HG03066 (cell line): ENCODE data around the gene ANKRD49.
"Not testable (repeated sequence)": the region's sequence is repeated elsewhere in the genome, so short reads cannot be mapped to it uniquely, and the experiment has no call there.

Experiments
- ATAC-seq: cut with Tn5 transposase; IDR thresholded peaks from one replicate; pipeline ENCODE4 v1.9.1; 2021; ENCODE audit warnings: low read depth; ENCODE audit not compliant: unreplicated experiment

Gene ANKRD49

DNA sequence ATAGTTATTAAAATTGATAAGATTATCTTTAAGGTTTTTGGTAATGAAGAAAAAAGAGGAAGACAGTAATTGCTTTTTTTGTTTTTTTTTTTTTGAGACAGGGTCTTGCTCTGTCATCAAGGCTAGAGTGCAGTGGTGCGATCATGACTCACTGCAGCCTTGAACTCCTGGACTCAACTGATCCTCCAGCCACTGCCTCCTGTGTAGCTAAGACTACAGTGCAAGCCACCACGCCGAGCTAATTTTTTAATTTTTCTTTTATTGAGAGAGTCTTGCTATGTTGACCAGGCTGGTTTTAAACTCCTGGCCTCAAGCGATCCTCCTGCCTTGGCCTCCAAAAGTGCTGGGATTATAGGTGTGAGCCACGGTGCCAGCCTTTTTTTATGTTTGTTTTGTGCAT is 12.7 kb downstream of the ANKRD49 start:
- not testable (repeated sequence) for ATAC-seq

DNA sequence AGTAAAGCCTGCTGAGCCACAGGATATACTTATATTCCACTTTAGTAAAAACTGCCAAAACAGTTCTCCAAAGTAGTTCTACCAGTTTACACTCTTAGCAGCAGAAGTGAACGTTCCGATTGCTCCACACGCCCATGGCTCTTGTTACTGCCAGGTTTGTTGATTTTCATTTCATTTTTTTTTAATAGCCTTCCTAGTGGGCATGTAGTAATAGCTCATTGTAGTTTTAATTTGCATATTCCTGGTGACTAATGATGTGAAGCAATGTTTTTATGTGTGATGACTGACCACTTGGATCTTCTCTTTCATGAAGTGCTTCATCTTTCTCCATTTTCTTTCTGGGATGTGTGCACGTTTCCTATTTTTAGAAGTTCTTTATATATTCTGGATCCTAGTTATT is 13.7 kb downstream of the ANKRD49 start:
- ATAC-seq = no peak

DNA sequence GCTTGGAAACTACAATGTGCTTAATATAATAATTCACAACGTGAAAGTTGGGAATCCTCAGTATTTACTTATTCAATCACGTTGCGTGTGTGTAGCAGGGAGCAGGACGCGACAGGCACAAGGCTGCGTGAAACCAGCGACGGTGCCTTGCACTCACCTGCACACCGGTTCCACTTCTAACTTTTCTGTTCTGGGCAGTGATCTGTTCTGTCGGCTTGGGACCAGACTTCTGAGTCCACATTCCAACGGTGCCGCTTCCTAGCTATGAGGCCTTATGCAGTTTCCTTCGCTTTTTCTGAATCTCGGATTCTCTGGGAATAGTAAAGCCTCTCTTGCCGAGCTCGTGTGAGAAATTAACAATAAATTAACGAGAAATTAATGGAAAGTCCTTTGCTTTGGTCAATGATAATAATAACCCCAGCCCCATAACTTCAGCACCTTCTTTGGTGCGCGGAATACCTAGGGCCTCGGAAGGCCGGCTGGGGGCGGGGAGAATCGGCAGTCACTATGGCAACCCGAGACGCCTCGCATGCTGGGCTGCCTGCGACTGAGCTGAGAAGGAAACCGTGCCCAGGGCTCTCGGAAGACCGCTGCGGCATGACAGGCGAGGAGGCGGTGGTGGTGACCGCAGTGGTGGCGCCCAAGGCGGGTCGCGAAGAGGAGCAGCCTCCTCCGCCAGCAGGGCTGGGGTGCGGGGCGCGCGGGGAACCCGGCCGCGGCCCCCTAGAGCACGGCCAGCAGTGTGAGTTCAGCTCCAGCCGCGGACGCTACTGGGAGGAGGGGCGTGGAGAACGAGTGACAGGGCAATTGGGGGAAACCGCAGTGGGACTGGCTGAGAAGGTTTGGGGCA is 18.4 kb downstream of the ANKRD49 start, which contains the start of gene C11orf97:
Gene C11orf97, plus strand, starts transcription at position 530 of the 850 bp plus-strand sequence. Its CDS starts 68 bp downstream, at position 598.
- peak; percentile 67 for ATAC-seq

DNA sequence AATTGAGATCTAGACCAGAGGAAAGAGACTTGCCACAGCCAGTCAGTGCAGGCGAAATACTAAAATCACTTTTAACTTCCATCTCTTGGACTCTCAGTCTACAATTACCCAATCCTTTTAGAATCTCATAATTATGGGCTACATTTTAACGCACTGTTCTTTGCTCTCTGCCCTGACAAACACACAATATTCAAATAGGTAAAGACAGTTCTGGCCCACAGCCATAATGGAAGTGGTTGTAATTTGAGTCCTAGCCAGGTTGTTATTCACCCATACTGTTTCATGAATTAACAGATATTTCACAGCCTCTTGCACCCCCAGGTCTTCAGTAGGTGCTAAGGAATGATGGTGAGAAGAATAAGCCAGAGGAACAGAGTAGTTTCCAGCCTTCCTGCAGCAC is 19.3 kb downstream of the ANKRD49 start:
- ATAC-seq = no peak

DNA sequence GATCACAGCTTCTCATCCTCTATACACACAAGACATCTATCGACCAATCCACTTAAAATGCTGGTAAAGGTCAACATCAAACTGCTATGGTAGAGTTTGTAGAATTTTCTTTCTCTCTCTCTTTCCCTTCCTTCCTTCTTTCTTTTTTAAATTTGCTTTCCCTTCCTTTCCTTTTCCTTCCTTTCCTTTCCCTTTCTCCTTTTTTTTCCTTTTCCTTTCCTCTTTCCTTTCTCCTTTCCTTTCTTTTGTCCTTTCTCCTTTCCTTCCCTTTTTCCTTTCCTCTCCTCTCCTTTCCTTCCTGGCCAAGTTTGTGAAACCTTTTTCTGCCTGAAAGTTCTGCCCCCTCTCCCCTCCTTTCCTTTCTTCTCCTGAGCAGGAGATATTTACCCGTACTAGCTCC is 21.6 kb downstream of the ANKRD49 start:
- ATAC-seq = no peak

DNA sequence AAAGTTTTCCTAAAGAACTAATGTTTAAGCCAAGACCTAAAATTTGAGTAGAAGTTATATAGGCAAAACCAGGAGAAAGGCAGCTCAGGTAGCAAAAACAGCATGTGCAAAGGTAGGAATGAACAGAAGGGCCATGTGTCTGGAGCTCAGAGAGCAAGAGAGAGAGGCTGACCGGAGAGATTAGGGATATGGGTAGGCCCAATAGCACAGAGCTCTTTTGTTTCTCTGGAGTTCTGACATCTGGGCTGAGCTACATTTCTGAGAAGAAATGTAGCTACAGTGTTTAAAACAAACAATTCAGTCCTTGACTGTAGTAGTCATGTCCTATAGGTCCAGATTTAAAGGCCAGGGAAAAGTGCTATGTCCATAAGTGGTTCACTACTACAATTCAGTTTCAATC is 22.9 kb downstream of the ANKRD49 start:
- ATAC-seq = no peak

DNA sequence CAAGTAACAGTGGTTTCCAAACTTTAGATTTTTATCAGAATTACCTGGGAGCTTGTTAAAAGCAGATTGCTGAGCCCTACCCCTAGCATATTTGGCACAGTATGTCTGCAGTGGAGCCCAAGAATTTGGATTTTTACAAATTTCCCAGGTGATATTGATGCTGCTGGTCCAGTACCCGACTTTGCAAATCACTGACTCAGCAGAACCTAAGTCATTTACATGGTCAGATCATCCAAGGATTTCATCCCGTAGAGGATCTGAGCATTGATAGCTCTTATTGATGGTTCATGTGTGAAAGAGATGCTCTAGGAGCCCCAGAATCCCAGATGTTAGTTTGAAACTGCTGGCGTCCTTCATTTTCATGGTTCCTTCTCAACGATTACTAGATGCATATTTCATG is 24.5 kb downstream of the ANKRD49 start:
- ATAC-seq = no peak

DNA sequence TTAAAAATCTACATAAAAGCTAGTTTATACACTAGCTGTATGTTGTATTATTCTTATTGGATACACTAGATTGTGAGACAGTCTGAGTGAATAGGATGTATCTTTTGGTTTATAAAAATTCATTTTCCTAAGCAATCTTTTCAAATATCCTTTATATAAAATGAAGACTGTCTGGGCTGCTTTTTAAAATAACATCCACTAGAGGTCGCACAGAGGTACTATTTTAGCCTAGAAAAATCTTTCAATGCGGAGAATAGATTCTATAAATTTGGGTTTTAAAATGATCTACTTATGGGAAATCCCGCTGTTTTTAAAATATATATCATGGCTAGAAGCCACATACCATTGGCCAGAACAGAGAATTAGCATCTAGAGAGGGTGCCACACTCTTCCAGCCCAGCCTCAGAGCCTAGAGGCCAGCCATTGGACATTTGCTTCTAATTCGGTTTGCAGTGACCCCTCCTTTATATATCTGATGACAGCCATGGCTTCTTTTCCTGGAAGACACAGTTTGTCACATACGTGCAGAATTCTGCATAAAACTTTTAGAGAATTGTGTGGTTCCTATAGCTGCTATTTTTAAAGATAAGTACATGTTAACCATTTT is 25.8 kb downstream of the ANKRD49 start:
- peak; percentile 54 for ATAC-seq

DNA sequence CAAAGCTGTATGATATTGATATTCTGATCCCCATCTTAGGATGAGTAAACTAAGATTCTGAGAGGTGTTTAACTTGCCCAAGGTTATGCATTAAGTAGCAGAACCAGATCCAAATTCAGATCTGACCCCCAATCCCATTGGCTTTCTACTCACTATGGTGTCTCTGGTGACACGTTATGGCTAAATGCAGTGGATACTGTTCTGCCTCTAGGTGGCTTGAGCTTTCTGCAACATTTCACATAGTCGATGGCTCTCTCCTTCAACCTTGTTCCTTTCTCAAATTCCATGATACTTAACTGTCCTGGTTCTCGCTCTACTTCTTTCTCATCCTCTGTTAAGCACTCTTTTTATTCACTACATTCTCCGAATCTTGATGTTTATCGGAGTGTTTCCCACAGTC is 27.9 kb downstream of the ANKRD49 start:
- no peak for ATAC-seq

DNA sequence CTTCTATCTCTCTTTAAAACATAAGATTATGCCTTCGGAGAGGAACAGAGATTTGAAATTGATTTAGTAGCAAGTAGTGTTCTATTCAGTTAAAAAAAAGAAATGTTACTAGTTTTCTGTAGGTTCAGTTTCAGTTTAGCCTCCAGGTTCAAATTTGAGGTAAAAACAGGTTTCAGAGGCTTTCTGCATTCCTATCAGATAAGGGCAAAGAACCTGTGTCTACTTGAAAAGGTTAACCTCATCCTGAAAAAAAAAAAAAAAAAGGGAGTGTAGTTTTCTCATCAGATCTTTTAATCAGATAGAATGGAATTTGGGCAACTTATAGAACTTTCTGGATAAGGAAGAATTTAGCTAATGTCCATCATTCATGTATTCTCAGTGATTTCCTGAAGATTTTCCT is 30.6 kb downstream of the ANKRD49 start:
- no peak for ATAC-seq

DNA sequence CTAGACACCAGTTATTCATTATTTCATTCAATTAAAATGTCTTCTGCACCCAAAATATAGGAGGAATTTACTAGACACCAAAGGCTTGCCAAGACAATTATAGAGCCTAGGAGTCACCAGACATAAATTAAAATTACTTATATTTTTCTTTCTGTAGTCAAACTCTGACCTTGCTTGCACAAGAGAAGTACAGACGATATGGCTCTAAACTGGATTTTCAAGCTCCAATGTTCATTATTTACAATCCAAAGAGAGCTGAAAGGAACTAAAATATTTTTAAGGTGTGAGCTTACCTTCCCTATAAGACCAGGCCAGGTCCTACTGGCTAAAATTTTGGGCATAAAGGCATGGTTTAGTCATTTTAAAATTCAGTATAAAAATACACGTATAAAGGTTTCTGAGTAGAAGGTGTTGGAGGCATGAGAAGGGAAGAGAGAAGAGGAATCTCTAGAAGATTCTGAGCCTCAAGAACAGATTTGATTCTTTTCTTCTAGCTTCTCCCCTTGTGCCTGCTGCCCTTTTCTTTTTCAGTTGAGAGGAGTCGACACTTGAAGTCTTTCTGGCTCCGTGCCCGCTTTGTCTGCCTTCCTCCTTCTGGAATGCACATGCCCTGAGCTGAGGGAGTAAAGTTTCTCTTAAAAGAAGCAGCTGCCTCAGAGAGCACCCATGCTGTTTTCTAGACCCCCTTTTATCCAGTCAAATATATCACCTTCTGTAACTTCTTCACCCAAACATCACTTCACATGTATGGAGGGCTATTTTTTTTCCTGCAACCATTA is 32.0 kb downstream of the ANKRD49 start:
- no peak for ATAC-seq

DNA sequence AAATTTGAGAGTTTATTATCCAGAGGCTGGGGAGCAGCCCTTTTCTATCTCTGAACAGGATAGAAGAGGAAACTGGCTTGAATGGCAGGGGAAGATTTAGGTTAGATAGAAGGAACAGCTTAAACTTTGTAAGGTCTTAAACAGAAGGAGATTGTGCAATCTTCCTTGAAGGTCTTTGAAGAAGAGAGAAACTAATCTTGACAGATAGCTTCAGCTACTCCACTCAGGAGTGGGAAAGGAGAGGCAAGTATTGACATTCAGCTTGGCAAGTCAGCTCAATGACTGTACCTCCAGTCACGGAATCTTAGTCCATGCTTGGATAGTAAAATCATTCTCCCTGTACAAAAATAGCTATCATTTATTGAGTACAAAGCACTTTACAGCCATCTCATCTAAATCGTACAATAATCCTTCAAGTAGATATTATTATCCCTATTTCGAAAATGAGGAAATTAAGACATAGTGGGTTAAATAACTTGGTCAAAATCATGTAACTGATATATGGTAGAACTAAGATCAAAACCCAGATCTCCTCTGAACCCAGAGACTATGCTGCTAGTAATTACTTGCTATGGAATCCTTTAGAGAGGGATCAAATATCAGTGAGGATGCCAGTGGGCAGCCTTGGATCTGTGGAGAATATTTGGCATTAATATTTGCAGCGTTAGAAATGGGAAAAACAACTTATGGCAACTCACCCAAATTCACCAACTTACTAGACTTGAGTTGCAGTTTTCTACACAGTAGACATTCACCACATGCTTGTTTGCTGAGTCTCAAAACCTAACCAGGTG is 33.1 kb downstream of the ANKRD49 start:
- ATAC-seq = no peak

DNA sequence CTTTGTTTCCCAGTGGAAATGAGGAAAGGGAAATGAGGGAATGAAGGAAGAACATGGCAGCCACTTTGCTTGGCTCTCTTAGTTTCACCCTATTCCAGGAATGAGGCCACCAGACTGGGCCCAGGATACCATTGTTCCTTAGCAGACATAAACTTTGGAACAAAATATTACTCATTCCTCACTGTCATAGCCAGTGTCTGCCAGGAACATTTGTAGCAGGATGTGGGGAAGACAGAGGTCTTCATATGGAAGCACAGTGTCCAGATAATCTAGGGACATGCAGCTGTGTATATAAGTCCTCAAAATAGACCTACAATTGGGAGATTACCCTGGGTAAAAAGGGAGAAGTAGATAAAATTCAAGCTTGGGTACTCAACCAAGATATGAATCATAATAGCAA is 34.8 kb downstream of the ANKRD49 start:
- ATAC-seq = no peak

DNA sequence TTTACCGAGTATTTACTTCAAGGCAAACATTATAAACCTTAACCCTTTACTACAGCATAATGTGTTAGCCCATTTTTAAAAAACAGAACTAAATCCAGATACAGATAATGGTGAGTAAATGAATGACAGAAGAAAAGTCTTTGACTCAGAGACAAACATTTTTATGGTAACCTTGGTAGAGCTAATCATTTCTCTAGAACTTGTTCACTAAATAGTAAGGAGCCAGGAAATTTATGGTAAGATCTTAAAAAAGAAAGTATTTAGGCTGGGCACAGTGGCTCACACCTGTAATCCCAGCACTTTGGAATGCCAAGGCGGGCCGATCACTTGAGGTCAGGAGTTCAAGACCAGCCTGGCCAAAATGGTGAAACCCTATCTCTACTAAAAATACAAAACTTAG is 38.4 kb downstream of the ANKRD49 start:
- ATAC-seq = no peak

DNA sequence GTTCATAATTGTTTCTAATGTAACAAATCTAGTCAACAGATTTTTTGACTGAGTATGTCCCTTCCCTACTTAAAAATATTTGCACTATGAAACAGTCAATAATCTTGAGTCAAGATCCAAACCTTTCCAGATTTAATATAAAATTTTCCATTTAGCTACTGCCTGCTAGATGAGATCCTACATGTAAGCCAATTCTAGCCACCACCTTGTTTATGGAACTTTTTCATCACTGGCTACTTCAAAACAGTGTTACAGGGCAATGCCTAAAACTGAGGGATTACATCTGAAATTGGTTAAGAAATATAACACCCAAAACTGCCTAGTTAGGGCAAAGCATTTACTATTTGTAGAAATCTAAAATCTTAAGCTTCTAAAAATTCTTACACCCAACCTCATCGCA is 39.4 kb downstream of the ANKRD49 start:
- ATAC-seq = no peak

DNA sequence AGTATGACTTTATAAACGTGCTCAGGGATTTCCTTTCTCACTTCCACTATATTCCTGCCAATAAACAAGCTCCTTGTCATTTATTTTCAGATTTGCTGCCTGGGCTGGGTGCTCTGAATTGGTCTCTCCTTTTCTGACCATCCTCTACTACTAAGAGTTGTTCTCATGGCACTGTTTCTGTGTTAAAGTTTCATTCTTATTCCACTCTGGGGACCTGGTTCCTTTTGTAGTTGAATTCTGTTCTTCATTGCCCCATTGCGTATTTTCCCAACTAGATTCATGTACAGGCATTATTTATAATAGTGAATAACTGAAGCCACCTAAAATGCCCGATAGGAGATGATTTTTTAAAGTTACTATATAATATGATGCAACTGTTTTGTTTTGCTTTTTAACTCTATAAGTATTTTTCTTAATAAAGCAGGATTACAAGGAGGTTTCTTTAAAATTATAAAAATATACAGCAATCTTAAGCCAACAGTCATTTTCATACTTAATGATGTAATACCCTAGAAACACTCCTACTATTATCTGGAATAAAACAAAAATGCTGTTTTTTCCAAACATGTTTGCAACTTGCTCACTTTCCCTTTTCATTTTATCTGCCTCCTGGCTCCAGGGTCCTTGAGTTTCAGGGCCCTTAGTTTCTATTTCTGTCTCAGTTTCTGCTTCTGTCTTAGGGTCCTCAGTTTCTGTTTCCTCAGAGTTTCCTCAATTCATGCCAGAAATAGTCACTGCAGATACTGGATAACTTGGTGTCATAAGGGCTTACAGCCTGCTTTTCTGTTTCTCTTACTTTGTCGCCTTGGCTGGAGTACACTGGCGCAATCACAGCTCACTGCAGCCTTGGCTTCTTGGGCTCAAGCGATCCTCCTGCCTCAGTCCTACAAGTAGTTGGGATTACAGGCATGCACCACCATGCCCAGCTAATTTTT is 40.2 kb downstream of the ANKRD49 start:
- ATAC-seq = no peak

DNA sequence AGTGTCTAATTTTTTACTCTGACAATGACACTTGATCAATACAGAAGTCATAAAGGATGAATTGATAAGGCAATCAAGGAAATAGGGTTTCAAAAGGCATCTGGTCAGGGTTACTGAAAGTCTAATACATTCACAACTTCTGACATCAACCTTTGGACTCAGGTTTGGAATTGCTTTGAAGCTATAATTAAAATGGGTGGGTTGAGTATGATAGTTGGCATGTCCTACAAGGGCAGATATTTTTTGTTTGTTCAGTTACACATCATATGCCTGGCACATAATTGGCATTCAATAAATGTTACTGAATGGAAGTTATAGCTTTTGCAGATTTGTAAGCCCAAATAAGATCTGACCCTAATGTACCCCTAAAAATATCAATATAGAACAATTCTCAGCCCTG is 42.6 kb downstream of the ANKRD49 start:
- ATAC-seq = no peak

DNA sequence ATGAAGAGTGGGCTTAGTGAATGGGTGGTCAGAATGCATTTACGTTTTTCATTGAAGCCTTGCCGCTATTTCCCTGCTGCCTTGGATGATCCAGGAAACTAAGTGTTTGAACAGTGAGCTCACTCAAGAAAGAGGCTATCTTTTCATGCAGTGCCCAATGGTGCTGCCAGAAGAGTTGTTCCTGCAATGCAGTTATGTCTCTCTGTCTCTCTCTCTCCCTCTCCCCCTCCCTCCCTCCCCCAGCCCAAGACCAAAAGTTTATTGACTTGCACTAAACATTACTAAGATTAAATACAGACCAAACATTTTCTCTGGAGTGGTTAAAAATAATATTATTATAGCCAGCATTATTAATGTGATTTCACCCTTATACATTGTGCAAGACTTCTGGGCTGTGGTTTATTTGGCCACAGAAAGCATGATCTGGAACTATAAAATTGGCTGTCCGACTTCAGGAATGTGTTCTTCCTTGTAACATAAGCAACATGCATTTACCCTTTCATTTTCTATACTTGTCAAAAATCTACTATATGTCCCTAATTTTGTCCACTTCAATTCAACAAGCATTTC is 43.3 kb downstream of the ANKRD49 start:
- ATAC-seq = no peak

DNA sequence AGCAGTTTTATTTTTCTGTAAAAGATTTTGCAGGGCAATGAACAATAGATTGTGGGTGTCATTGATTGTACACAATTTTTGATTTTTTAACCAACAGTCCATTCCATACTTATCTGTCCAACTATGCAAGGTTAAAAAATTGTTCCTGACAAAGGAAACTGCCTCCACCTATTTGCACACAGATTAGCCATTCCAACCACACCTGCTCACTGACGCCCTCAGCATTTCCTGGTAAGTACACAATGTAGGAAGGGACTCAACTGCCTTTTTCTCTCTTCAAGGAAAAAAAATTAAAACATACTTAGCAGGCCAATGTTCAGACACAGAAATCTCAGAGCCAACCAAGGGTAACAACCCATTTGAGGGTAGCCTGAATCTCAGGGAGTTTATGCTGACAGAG is 45.6 kb downstream of the ANKRD49 start:
- no peak for ATAC-seq
